GM21367 (cell line): Measurements from ENCODE around the gene CD81.

Experiments
- ATAC-seq: cut with Tn5 transposase; IDR thresholded peaks from one replicate; pipeline ENCODE4 v1.9.1; 2021; ENCODE audit not compliant: unreplicated experiment

CD81 gene

GRCh38 chr11:2417856-2418692 is 41.0 kb downstream of the CD81 start:
- ATAC-seq, result no peak

GRCh38 chr11:2418693-2419360 is 41.7 kb downstream of the CD81 start:
- ATAC-seq, result no peak

- no peak for ATAC-seq
Measured at GRCh38 chr11:2419638-2420501, 42.8 kb downstream of the CD81 start.

GRCh38 chr11:2420502-2421225 is 43.6 kb downstream of the CD81 start:
- ATAC-seq, result no peak

GRCh38 chr11:2421226-2421994 is 44.3 kb downstream of the CD81 start:
- ATAC-seq, result no peak

GRCh38 chr11:2421996-2422395 is 44.9 kb downstream of the CD81 start:
- no peak for ATAC-seq

- no peak for ATAC-seq
Measured at GRCh38 chr11:2422461-2423156, 45.5 kb downstream of the CD81 start.

- ATAC-seq, result no peak
Measured at GRCh38 chr11:2423157-2424025, 46.3 kb downstream of the CD81 start.

- ATAC-seq, result no peak
Measured at GRCh38 chr11:2424811-2425495, 47.8 kb downstream of the CD81 start.

GRCh38 chr11:2425506-2425905 is 48.4 kb downstream of the CD81 start:
- no peak for ATAC-seq

- no peak for ATAC-seq
Measured at GRCh38 chr11:2426221-2426620, 49.1 kb downstream of the CD81 start.

GRCh38 chr11:2426826-2427521 is 49.9 kb downstream of the CD81 start:
- no peak for ATAC-seq

- no peak for ATAC-seq
Measured at GRCh38 chr11:2427721-2428321, 50.7 kb downstream of the CD81 start.

GRCh38 chr11:2428322-2428795 is 51.2 kb downstream of the CD81 start:
- ATAC-seq, result no peak

- no peak for ATAC-seq
Measured at GRCh38 chr11:2431395-2431794, 54.3 kb downstream of the CD81 start.

- no peak for ATAC-seq
Measured at GRCh38 chr11:2432171-2432621, 55.1 kb downstream of the CD81 start.

GRCh38 chr11:2432628-2433071 is 55.5 kb downstream of the CD81 start:
- no peak for ATAC-seq
